ENCODE results near the gene ZFAND3. TPM values are rescaled to one million over a fixed set of nuclear protein-coding genes. Genes with fewer than 3 reads are reported as not detected.
A peak's percentile ranks its signal among the peaks of the same experiment; 100 is the strongest.

ZFAND3 gene
- total RNA-seq (2014; rRNA removed) (22.2 and 23.7 TPM in 2 replicates), Bru-seq, nascent RNA (percentile 95 among the genes with signal in this experiment), BruChase-seq, experiment 1, labeled RNA remaining after a 6-hour chase (percentile 87 among the genes with signal in this experiment), BruChase-seq, experiment 2, labeled RNA remaining after a 2-hour chase (percentile 95 among the genes with signal in this experiment)
- long read RNA-seq, transcript ZFAND3-201 (6 exons, 3,366 nt): major isoform, 44 of 114 reads
- long read RNA-seq, partial matches to known transcripts: 51 of 114 reads
- long read RNA-seq, other reads (novel, unspliced or antisense): 17 of 114 reads

GRCh38 chr6:37819177-37819801 lies at the start of gene ZFAND3:
TSS of gene ZFAND3 (plus strand) at chr6:37819727. CDS start at chr6:37819946, 219 bp downstream.
- H3F3A ChIP-seq (ENCODE audit: low read length, unreplicated experiment): no peaks in the 10 kb centered on the region
- TF ChIP-seq EZH2 (IDR thresholded peaks at IDR 0.05; ENCODE audit: low read length, unreplicated experiment): no peak
- TF ChIP-seq EZH2phosphoT487 (IDR thresholded peaks at IDR 0.05; ENCODE audit: borderline replicate concordance, low read length): no peak
- TF ChIP-seq CTCF (conservative IDR thresholded peaks at IDR 0.05; ENCODE audit: low read depth, low read length): no peak
- H3K9me2 ChIP-seq (replicated peaks; ENCODE audit: low read length): no peaks in the 10 kb centered on the region
- H3K4me1 ChIP-seq (ENCODE audit: insufficient read depth, low read length): peaks cover 36% of the 10 kb centered on the region
- no TSS peak for BruUV-seq (replicated peaks)
- peak within 1 kb of the TSS; percentile 80 for H3K9ac ChIP-seq (ENCODE audit: low read length)
- H3K9me3 ChIP-seq (ENCODE audit: low read length): no peaks in the 10 kb centered on the region
- H3K79me2 ChIP-seq (ENCODE audit: low read length): peaks cover 43% of the 10 kb centered on the region
- H3K4me3 ChIP-seq (ENCODE audit: low read length): peak within 1 kb of the TSS; percentile 87
- H3K27me3 ChIP-seq (ENCODE audit: low read length): no peaks in the 10 kb centered on the region
- H3K4me2 ChIP-seq (ENCODE audit: low read length): peak within 1 kb of the TSS; percentile 98
- peak within 1 kb of the TSS; percentile 81 for H3K27ac ChIP-seq (ENCODE audit: low read length)
- H4K20me1 ChIP-seq (ENCODE audit: low read length): peaks cover 34% of the 10 kb centered on the region
- ChIA-PET POLR2A (ENCODE audit: unreplicated experiment) (interaction anchor here (0.6 kb wide), 1 partner anchor 884 kb away, joined by 3 read pairs; no protein-coding TSS in a partner anchor), CTCF (no interaction called here)
- intact Hi-C loops (cut with micrococcal nuclease): loop anchor here (2.0 kb wide), 2 partner anchors 28 to 44 kb away; no protein-coding TSS in a partner anchor
- peak; percentile 95 for DNase-seq
- H2AFZ ChIP-seq (ENCODE audit: low read length): peak within 1 kb of the TSS; percentile 93
- no peaks in the 10 kb centered on the region for H3K36me3 ChIP-seq (ENCODE audit: low read depth, low read length)
- peak; percentile 78 for ATAC-seq

- Histone ChIP-seq H3K9ac (ENCODE audit: low read length) (no peak overlapping the region), H4K20me1 (ENCODE audit: low read length) (no peaks in the 10 kb centered on the region), H3F3A (ENCODE audit: low read length, unreplicated experiment) (no peaks in the 10 kb centered on the region), H3K9me2 (replicated peaks; ENCODE audit: low read length) (no peaks in the 10 kb centered on the region), H3K79me2 (ENCODE audit: low read length) (no peaks in the 10 kb centered on the region), H3K27me3 (ENCODE audit: low read length) (no peaks in the 10 kb centered on the region), H3K4me3 (ENCODE audit: low read length) (no peak overlapping the region), H3K36me3 (ENCODE audit: low read depth, low read length) (no peaks in the 10 kb centered on the region), H3K27ac (ENCODE audit: low read length) (no peak overlapping the region), H2AFZ (ENCODE audit: low read length) (no peak overlapping the region), H3K4me1 (ENCODE audit: insufficient read depth, low read length) (no peaks in the 10 kb centered on the region), H3K4me2 (ENCODE audit: low read length) (no peak overlapping the region), H3K9me3 (ENCODE audit: low read length) (no peaks in the 10 kb centered on the region)
- BruUV-seq (replicated peaks): no TSS peak
- ATAC-seq (no peak), DNase-seq (no peak)
- POLR2A ChIA-PET (ENCODE audit: unreplicated experiment): no interaction called here
- no peak for TF ChIP-seq CTCF (conservative IDR thresholded peaks at IDR 0.05; ENCODE audit: low read depth, low read length)
- TF ChIP-seq EZH2 (IDR thresholded peaks at IDR 0.05; ENCODE audit: low read length, unreplicated experiment): no peak
- no peak for TF ChIP-seq EZH2phosphoT487 (IDR thresholded peaks at IDR 0.05; ENCODE audit: borderline replicate concordance, low read length)
- CTCF ChIA-PET: no interaction called here
- intact Hi-C loops (cut with micrococcal nuclease): no loop called here
Observed at GRCh38 chr6:37774028-37774680, 45.4 kb upstream of the ZFAND3 start.

All from PC-3 (cell line).